ENCODE data around the gene C3.

The C3 gene

GRCh38 chr19:6730941-6731670 lies 10.7 kb upstream of the C3 start:
- DNase-seq (ENCODE audit: low read depth), result no peak

DNA sequence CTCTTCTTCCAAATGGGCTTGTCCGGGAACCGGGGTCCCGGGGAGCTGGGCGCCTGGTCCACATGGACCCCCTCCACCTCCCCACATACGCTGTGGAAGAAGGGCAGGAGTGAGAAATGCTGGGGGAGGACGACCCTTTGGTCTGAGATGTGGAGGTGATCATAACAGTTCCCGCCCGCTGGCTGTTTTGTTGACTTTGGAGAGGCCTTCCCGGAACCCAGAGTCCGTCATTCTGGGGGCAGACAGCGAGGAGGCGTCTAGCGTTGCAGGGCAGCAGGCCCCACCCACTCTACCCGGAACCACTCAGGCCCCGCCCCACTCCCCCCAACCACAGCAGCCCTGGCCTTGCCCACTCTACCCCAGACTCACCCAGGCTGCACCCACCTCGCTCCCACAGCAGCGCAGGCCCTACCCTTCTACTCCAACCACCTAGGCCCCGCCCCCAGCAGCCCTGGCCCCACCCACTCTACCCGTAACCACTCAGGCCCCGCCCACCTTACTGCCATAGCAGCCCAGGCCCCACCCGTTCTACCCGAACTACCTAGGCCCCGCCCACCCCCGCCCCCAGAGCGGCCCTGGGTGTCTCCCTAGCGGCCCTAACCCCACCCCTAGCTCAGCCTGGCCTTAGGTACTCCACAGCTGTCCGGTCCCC lies 9.8 kb upstream of the C3 start:
- no peak for DNase-seq (ENCODE audit: low read depth)

- DNase-seq (ENCODE audit: low read depth), result no peak
Observed at GRCh38 chr19:6729573-6730152, 9.2 kb upstream of the C3 start.

GRCh38 chr19:6728346-6728745 lies 7.9 kb upstream of the C3 start:
- no peak for DNase-seq (ENCODE audit: low read depth)

GRCh38 chr19:6725513-6726231 lies 5.2 kb upstream of the C3 start:
- DNase-seq (ENCODE audit: low read depth), result no peak

GRCh38 chr19:6724631-6725492 lies 4.4 kb upstream of the C3 start:
- DNase-seq (ENCODE audit: low read depth), result no peak

GRCh38 chr19:6723738-6724137 lies 3.3 kb upstream of the C3 start:
- DNase-seq (ENCODE audit: low read depth), result no peak

DNA sequence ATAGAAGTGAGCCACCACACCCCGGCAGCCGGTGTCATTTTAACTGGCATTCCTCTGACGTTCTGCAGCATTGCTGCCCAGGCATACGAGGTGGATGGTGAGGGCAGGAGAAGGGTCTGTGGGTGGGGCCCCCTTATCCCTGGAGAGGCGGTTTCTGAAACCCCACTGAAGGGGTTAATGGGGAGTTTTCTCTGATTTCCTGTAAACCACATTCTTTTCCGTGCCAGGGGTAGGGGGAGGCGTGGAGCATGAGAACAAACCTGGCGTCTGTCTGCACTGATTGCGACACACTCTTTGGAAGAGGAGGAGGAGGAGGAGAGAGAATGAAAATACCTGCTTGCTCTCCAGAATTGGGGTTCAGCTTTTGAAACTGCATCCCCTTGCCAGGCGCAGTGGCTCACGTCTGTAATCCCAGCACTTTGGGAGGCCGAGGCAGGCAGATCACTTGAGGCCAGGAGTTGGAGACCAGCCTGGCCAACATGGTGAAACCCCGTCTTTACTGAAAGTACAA lies 2.7 kb upstream of the C3 start:
- no peak for DNase-seq (ENCODE audit: low read depth)

- DNase-seq (ENCODE audit: low read depth), result no peak
Observed at GRCh38 chr19:6721773-6722172, 1.3 kb upstream of the C3 start.

- DNase-seq (ENCODE audit: low read depth), result no peak
Observed at GRCh38 chr19:6721138-6721474, 656 bp upstream of the C3 start.

DNA sequence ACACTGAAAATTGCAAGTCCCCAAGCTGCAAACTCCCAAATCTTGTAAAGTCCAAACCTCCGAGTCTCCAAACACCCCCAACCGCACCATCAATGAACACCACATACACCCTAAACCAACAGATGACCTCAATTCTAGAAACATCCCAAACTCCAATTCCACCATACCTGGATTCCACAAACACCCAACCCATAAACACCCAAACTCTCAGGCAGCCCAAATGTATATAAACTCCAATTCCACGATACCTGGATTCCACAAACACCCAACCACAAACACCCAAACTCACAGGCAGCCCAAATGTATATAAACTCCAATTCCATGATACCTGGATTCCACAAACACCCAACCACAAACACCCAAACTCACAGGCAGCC lies 470 bp downstream of the C3 start:
- no peak for DNase-seq (ENCODE audit: low read depth)

- DNase-seq (ENCODE audit: low read depth), result no peak
Observed at GRCh38 chr19:6719540-6719861, 949 bp downstream of the C3 start.

GRCh38 chr19:6718741-6719539 lies 1.5 kb downstream of the C3 start:
- no peak for DNase-seq (ENCODE audit: low read depth)

GRCh38 chr19:6718111-6718740 lies 2.2 kb downstream of the C3 start:
- DNase-seq (ENCODE audit: low read depth), result no peak

GRCh38 chr19:6717441-6717971 lies 2.9 kb downstream of the C3 start:
- DNase-seq (ENCODE audit: low read depth), result no peak

DNA sequence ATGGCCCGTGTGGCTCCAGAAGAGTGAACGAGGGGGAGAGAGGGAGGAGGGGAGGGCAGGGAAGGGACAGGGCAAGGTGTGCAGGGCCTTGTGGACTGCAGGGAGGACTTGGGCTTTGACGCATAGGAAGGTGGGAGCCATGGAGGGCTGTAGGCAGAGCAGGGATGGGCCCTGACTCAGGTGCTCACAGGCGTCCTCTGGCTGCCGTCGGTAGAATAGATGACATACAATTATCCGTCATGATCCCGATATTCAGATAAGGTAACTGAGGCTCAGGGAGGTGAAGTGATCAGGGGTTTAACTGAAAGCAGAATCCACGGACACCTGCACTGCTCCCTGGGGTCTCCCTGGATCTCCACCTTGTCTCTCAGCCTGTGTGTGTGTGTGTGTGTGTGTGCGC lies 3.4 kb downstream of the C3 start:
- no peak for DNase-seq (ENCODE audit: low read depth)

DNA sequence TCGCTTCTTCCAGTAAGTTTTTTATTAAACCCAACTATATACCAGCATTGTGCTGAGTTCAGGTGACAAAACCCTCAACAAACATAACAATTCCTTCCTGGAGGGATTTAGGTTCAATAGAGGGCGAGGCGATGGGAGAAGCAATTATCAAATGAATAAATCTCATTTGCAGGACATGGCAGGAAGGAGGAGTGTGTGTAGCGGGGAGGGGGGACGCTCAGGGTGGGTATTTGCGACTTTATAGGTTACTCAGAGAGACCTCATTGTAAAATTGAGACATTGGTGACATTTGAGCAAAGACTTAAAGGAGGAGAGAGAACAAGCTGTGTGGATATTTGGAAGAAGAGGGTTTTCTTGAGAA lies 3.9 kb downstream of the C3 start:
- DNase-seq (ENCODE audit: low read depth), result no peak

DNA sequence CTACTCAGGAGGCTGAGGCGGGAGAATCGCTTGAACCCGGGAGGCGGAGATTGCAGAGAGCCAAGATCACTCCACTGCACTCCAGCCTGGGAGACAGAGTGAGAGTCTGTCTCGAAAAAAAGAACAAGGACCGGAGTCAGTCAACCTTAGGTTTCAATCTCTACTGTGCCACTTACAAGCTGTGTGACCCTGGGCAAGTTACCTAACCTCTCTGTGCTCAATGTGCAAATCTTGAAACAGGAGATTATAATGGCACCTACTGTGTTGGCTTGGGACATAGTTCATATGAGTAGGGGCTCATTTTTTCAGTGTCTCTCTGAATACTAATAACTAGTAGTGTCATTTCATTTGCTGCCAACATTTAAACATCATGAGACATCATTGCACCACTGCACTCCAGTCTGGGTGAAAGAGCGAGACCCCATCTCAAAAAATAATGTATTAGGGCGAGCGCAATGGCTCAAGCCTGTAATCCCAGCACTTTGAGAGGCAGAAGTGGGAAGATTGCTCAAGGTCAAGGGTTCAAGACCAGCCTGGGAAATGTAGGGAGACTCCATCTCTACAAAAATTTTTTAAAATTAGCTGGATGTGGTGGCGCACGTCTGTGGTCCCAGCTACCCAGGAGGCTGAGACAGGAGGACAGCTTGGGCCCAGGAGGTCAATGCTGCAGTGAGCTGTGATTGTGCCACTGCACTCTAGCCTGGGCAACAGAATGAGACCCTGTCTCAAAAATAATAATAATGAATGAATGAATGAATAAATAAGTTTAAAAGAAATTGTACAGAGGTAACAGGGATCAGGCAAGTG lies 5.5 kb downstream of the C3 start:
- no peak for DNase-seq (ENCODE audit: low read depth)

DNA sequence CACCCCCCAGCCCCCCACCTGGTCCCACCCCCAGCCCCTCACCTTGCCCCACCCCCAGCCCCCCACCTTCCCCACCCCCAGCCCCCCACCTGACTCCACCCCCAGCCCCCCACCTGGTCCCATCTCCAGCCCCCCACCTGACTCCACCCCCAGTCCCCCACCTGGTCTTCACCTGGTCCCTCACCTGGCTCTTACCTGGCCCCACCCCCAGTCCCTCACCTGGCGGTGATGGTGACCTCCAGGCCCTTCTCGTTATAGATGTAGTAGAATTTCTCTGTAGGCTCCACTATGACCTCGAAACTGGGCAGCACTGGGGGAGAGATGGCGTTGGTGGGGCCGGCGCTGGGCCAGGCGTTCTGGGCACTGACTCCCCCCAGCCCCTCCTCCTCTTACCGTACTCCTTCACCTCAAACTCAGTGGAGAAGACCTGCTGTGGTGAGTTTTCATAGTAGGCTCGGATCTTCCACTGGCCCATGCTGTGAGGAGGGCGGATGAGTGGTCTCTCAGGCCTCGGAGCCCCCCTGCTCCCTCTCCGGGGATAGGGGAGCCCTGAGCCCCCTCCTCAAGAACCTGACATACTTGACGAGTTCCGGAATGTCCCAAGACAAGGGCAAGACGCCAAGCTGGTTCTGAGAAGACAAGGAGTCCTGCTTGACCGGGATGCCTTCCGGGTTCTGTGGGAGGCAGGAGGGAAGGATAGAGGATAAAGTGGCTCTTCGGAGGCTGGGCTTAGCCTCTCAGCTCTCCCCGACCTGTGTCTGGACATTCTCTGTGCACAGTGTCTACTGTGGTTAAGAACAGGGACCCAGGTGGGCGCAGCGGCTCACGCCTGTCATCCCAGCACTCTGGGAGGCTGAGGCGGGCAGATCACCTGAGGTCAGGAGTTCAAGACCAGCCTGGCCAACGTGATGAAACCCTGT lies 6.4 kb downstream of the C3 start:
- DNase-seq (ENCODE audit: low read depth), result no peak
